ENCODE data around the gene MBIP.

MBIP gene

DNA sequence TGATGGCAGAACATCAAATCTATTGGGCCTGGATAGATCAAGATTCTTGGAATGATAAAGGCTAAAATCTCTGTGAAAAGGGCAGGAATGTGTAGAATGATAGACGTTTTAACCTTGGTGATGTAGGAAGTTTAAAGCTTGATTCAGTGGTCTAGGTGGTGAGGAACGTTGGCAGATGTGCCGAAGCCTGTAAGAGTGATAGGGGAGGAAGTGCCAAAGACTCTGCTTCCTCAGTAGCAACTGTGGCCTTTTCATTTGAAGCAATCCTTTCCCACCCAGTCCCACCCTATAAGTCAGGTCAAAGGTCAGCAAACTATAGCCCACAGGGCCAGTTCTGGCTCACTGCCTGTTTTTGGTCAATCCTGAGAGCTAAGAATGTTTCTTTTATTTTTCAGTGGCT lies 62.2 kb downstream of the MBIP start:
- Histone ChIP-seq H2BK120ac (ENCODE audit: low read depth, low read length) (no peak overlapping the region), H3K4me3 (ENCODE audit: low read length) (no peak overlapping the region), H3K56ac (ENCODE audit: low read length) (no peak overlapping the region), H3K9ac (ENCODE audit: low read length) (no peak overlapping the region), H3K79me2 (ENCODE audit: control insufficient read depth, insufficient read depth, low read length) (no peaks in the 10 kb centered on the region), H3K27me3 (ENCODE audit: insufficient read depth, low read length, poor library complexity) (no peaks in the 10 kb centered on the region), H4K5ac (ENCODE audit: low read length) (no peak overlapping the region), H3K27ac (ENCODE audit: low read depth, low read length) (no peak overlapping the region), H2BK15ac (replicated peaks; ENCODE audit: low read depth) (no peak overlapping the region), H3K4me2 (ENCODE audit: low read length) (no peak overlapping the region), H3K4ac (ENCODE audit: low read depth, low read length) (no peak overlapping the region), H3K79me1 (ENCODE audit: low read length) (no peaks in the 10 kb centered on the region), H3K23ac (ENCODE audit: low read length) (no peak overlapping the region), H4K8ac (ENCODE audit: low read depth, low read length) (no peak overlapping the region), H3K4me1 (ENCODE audit: control insufficient read depth, low read depth, low read length) (no peaks in the 10 kb centered on the region), H3K36me3 (ENCODE audit: control insufficient read depth, insufficient read depth, low read length) (no peaks in the 10 kb centered on the region), H2AK5ac (ENCODE audit: low read length) (no peak overlapping the region), H2BK5ac (ENCODE audit: low read length) (no peak overlapping the region), H3K18ac (ENCODE audit: low read length) (no peak overlapping the region)
- no peak for DNase-seq
- WGBS (ENCODE audit: extremely low coverage, insufficient coverage, low lambda C conversion rate), result no CpG with 5 or more reads among the region's 3 CpGs

DNA sequence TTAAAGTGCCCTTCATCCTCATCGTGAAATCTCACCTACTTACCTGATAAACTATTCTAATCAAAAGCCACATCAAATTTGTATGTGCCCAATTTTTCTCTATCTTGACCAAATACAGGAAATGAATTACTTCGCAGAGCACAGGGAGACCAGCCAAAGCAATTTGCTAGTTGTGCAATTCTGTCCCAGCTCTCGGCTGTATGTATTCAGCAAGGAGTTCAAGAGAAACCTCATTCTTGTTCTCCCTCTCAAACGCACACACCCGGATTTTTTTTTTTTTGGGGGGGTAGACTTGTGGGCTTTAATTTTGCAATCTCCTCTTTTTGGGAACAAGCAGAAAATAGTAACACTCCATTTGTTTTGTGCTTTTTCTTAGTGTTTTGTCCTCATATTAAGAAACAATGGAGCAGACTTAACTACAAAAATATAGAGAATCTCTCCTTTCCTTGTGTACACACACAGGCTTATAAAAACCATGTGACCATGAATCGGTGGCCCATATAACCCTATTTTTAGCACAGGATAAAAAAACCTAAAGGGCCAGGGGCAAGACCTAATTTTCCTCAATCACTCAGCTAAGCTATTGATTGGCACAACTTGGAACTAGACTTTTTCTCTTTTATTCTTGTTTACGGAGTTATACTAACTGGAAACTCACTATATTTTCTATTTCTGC lies 64.2 kb downstream of the MBIP start:
- no peak overlapping the region for H2BK5ac ChIP-seq (ENCODE audit: low read length)
- no peaks in the 10 kb centered on the region for H3K27me3 ChIP-seq (ENCODE audit: insufficient read depth, low read length, poor library complexity)
- H2BK120ac ChIP-seq (ENCODE audit: low read depth, low read length), result no peak overlapping the region
- no peak overlapping the region for H4K8ac ChIP-seq (ENCODE audit: low read depth, low read length)
- no peaks in the 10 kb centered on the region for H3K36me3 ChIP-seq (ENCODE audit: control insufficient read depth, insufficient read depth, low read length)
- H3K4me2 ChIP-seq (ENCODE audit: low read length), result no peak overlapping the region
- H3K56ac ChIP-seq (ENCODE audit: low read length), result no peak overlapping the region
- no peak overlapping the region for H3K9ac ChIP-seq (ENCODE audit: low read length)
- no peak overlapping the region for H3K4ac ChIP-seq (ENCODE audit: low read depth, low read length)
- H3K27ac ChIP-seq (ENCODE audit: low read depth, low read length), result no peak overlapping the region
- no peaks in the 10 kb centered on the region for H3K79me2 ChIP-seq (ENCODE audit: control insufficient read depth, insufficient read depth, low read length)
- H3K4me1 ChIP-seq (ENCODE audit: control insufficient read depth, low read depth, low read length), result no peaks in the 10 kb centered on the region
- DNase-seq, result no peak
- H4K5ac ChIP-seq (ENCODE audit: low read length), result no peak overlapping the region
- no peak overlapping the region for H3K18ac ChIP-seq (ENCODE audit: low read length)
- no peaks in the 10 kb centered on the region for H3K79me1 ChIP-seq (ENCODE audit: low read length)
- WGBS (ENCODE audit: extremely low coverage, insufficient coverage, low lambda C conversion rate), result no CpG with 5 or more reads among the region's 7 CpGs
- no peak overlapping the region for H3K23ac ChIP-seq (ENCODE audit: low read length)
- H3K4me3 ChIP-seq (ENCODE audit: low read length), result no peak overlapping the region
- no peak overlapping the region for H2BK15ac ChIP-seq (replicated peaks; ENCODE audit: low read depth)
- H2AK5ac ChIP-seq (ENCODE audit: low read length), result no peak overlapping the region

DNA sequence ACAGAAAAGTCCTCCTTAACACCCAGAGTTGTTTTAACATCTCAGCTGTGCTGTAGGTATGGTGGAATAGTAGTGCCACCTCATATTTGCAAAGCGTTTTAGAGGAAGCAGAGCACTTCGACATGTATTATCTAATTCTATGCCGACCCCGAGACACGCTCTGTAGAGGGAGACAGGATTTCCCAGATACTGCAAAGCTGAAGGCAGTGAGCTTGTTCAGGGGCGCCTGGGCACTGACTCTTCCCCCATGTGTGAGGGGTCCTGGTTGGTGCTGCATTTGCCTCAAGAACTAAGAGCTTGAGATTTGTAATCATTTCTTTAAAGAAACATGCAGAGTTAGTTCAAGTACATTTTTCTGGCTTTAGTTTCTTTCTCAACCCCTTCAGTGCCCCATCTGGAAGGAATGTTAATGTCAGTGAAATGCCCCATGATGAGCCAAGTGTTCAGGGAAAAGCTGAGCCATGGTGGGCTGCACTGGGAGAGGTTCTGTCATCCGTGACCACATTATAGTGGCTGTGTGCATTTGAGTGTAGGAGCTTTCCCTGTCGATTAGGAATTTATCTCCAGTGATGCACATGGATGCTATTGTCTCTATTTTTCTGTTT lies 66.3 kb downstream of the MBIP start:
- no peaks in the 10 kb centered on the region for H3K36me3 ChIP-seq (ENCODE audit: control insufficient read depth, insufficient read depth, low read length)
- H2BK5ac ChIP-seq (ENCODE audit: low read length), result no peak overlapping the region
- no peak overlapping the region for H2BK120ac ChIP-seq (ENCODE audit: low read depth, low read length)
- H3K79me2 ChIP-seq (ENCODE audit: control insufficient read depth, insufficient read depth, low read length), result no peaks in the 10 kb centered on the region
- H3K9ac ChIP-seq (ENCODE audit: low read length), result no peak overlapping the region
- no peak overlapping the region for H3K27ac ChIP-seq (ENCODE audit: low read depth, low read length)
- no peak overlapping the region for H3K4me2 ChIP-seq (ENCODE audit: low read length)
- DNase-seq, result peak; percentile 73
- H3K4ac ChIP-seq (ENCODE audit: low read depth, low read length), result no peak overlapping the region
- no peaks in the 10 kb centered on the region for H3K79me1 ChIP-seq (ENCODE audit: low read length)
- no peak overlapping the region for H2AK5ac ChIP-seq (ENCODE audit: low read length)
- WGBS (ENCODE audit: extremely low coverage, insufficient coverage, low lambda C conversion rate), result no CpG with 5 or more reads among the region's 8 CpGs
- no peak overlapping the region for H3K18ac ChIP-seq (ENCODE audit: low read length)
- H3K23ac ChIP-seq (ENCODE audit: low read length), result no peak overlapping the region
- H4K5ac ChIP-seq (ENCODE audit: low read length), result no peak overlapping the region
- no peak overlapping the region for H4K8ac ChIP-seq (ENCODE audit: low read depth, low read length)
- H2BK15ac ChIP-seq (replicated peaks; ENCODE audit: low read depth), result no peak overlapping the region
- no peak overlapping the region for H3K4me3 ChIP-seq (ENCODE audit: low read length)
- H3K4me1 ChIP-seq (ENCODE audit: control insufficient read depth, low read depth, low read length), result no peaks in the 10 kb centered on the region
- no peak overlapping the region for H3K56ac ChIP-seq (ENCODE audit: low read length)
- no peaks in the 10 kb centered on the region for H3K27me3 ChIP-seq (ENCODE audit: insufficient read depth, low read length, poor library complexity)

All from mesendoderm (in vitro differentiated cells).